Gastrocnemius medialis (tissue), 4 donors: Measurements from ENCODE around the gene MBD3L5. TPM values are rescaled to one million over a fixed set of nuclear protein-coding genes. Genes with fewer than 3 reads are reported as not detected.
"Not testable (repeated sequence)": the region's sequence is repeated elsewhere in the genome, so short reads cannot be mapped to it uniquely, and the experiment has no call there.

Experiments used
- ATAC-seq, 2 donors: fragments of 150-250 bp; one replicate each; pipeline ENCODE4 v1.9.1; 2016
- DNase-seq, 2 donors: peaks; one replicate each; pipeline ENCODE4 v3.0.0-alpha.2; 2019
- H3K27ac ChIP-seq, 4 donors: fragments of 200-600 bp; sonication (generic); 1 replicate in 1 of 4; 2 replicates in 3 of 4; pipeline ENCODE4 v1.5.1; 2016 to 2018; ENCODE audit warnings: mild to moderate bottlenecking in 2 of 4, moderate library complexity in 1 of 4
- H3K27me3 ChIP-seq, 3 donors: fragments of 200-600 bp; sonication (generic) in 2 of 3; 1 replicate in 1 of 3; 2 replicates in 2 of 3; pipeline versions ENCODE4 v1.5.1 to v1.6.0; 2016 to 2019; ENCODE audit warnings: mild to moderate bottlenecking in 1 of 3, moderate library complexity in 1 of 3
- H3K36me3 ChIP-seq, 2 donors: fragments of 200-600 bp; sonication (generic) in 1 of 2; one replicate each; pipeline ENCODE4 v1.5.1; 2017 to 2018
- H3K4me1 ChIP-seq, 2 donors: fragments of 200-600 bp; sonication (generic) in 1 of 2; one replicate each; pipeline ENCODE4 v1.5.1; 2016 to 2017; ENCODE audit warnings: mild to moderate bottlenecking in 2 of 2
- H3K4me3 ChIP-seq, 4 donors: fragments of 200-600 bp; sonication (generic) in 3 of 4; 1 replicate in 1 of 4; 2 replicates in 3 of 4; pipeline ENCODE4 v1.5.1; 2016 to 2019; ENCODE audit warnings: mild to moderate bottlenecking in 2 of 4
- H3K9me3 ChIP-seq, 3 donors: fragments of 200-600 bp; sonication (generic) in 2 of 3; 1 replicate in 1 of 3; 2 replicates in 2 of 3; pipeline ENCODE4 v1.5.1; 2016 to 2019
- POLR2A ChIP-seq, 2 donors: fragments of 450-650 bp; IDR thresholded peaks; one replicate each; pipeline ENCODE4 v1.6.1; 2017; ENCODE audit warnings: antibody characterized with exemption in 2 of 2, mild to moderate bottlenecking in 2 of 2, moderate library complexity in 2 of 2
- in situ Hi-C, 4 donors: fragments of 200-750 bp; cut with MboI; loops; one replicate each; pipeline versions ENCODE4 v1.15.0 to v1.8.0; 2017; ENCODE audit warnings: low sequenced_read_pairs in 4 of 4
- intact Hi-C: fragments of 100-400 bp; cut with DNase I; formaldehyde crosslinking; loops from one replicate; pipeline ENCODE4 v1.15.1; 2023; ENCODE audit warnings: low total_unique reads
- total RNA-seq, 4 donors: library from RNA; depleted of rRNA; stranded (reverse); fragments of >200 nt; gene quantifications; one replicate each; pipeline versions ENCODE4 v1.1.0 to v1.2.3, GENCODE V29; 2016
- TF ChIP-seq, protein P1 (sequence below), 5 experiments: fragments of 450-650 bp in 3 of 5; fragments of 200-600 bp in 2 of 5; sonication (generic) in 2 of 5; IDR thresholded peaks in 4 of 5; conservative IDR thresholded peaks in 1 of 5; 1 replicate in 4 of 5; 2 replicates in 1 of 5; pipeline ENCODE4 v1.5.1; 2016 to 2019; ENCODE audit warnings: antibody characterized with exemption in 5 of 5, mild to moderate bottlenecking in 3 of 5, moderate library complexity in 3 of 5

Gene MBD3L5
- not detected for total RNA-seq

DNA sequence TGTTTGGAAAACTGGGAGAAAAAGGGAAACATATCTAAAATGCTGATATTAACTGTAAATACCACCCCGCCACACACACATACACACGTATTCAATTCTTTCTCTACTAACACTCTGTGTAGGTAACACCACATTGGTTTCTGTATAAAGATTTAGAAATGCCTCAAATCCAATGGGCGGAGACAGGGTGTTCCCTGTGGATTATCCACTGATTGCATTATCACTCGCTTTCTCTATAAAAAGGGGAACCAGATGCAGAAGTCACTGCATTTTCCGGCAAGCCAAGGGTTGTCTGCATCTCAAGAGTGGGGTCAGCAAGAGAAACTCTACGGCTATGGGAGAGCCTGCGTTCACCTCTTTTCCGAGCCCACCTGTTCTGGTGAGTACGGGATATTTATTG lies at the start of gene MBD3L5:
Gene MBD3L5, plus strand, starts transcription at position 301 of the 400 bp plus-strand sequence. Its CDS starts 34 bp downstream, at position 335.
- intact Hi-C loops, DNase-seq, H3K4me1 ChIP-seq, H3K36me3 ChIP-seq, H3K27ac ChIP-seq, in situ Hi-C loops, H3K27me3 ChIP-seq, ATAC-seq, H3K9me3 ChIP-seq, H3K4me3 ChIP-seq: not testable (repeated sequence)

DNA sequence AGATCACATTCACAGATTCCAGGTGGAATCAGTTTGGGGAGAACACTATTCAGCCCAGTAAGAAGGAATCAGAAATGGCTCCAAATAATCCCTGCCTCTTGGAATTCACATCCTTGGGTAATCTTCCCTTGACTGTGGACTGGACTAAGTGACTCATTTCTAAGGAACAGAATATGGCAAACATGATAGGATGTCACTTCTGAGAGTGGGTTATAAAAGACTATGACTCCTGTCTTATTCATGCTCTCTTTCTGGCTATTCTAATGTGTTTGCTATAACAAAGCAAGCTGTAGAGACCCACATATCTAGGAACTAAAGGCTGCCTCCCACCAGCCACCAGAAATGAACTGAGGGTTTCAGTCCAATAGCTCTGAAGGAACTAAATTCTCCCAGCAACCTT lies 46.9 kb upstream of the MBD3L5 start:
- ATAC-seq, result no peak
- Histone ChIP-seq H3K27me3 (no peaks in the 10 kb centered on the region), H3K27ac (no peak overlapping the region), H3K36me3 (no peaks in the 10 kb centered on the region), H3K9me3 (peaks cover 0 to 13% (median 0%) of the 10 kb centered on the region in 3 donors), H3K4me1 (no peaks in the 10 kb centered on the region), H3K4me3 (no peak overlapping the region)
- no peak for TF ChIP-seq POLR2A (IDR thresholded peaks at IDR 0.05)
- TF ChIP-seq, protein P1, sequence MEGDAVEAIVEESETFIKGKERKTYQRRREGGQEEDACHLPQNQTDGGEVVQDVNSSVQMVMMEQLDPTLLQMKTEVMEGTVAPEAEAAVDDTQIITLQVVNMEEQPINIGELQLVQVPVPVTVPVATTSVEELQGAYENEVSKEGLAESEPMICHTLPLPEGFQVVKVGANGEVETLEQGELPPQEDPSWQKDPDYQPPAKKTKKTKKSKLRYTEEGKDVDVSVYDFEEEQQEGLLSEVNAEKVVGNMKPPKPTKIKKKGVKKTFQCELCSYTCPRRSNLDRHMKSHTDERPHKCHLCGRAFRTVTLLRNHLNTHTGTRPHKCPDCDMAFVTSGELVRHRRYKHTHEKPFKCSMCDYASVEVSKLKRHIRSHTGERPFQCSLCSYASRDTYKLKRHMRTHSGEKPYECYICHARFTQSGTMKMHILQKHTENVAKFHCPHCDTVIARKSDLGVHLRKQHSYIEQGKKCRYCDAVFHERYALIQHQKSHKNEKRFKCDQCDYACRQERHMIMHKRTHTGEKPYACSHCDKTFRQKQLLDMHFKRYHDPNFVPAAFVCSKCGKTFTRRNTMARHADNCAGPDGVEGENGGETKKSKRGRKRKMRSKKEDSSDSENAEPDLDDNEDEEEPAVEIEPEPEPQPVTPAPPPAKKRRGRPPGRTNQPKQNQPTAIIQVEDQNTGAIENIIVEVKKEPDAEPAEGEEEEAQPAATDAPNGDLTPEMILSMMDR (IDR thresholded peaks at IDR 0.05 in 4 of 5, conservative IDR thresholded peaks at IDR 0.05 in 1 of 5), result no peak
- no peak for DNase-seq
- intact Hi-C loops (no loop called here), in situ Hi-C loops (no loop called here)

DNA sequence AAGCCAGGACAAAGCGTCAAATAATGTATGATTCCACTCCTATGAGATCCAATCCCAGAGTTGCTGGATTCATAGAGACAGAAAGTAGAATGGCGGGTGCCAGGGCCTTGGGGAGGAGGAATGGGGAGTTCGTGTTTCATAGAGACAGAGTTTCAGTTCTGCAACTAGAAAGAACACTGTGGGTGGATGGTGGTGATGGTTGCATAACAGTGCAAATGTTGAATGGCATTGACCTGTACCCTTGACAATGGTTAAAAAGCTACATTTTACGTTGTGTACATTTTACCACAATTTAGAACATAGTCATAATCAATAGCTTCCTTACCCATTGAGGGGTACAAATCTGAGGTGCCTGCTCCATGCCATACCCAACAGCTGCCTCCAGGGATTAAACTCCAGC lies 42.5 kb upstream of the MBD3L5 start:
- Histone ChIP-seq H3K27ac (no peak overlapping the region), H3K36me3 (no peaks in the 10 kb centered on the region), H3K27me3 (no peaks in the 10 kb centered on the region), H3K4me1 (no peaks in the 10 kb centered on the region), H3K9me3 (peaks cover 0 to 9% (median 0%) of the 10 kb centered on the region in 3 donors), H3K4me3 (no peak overlapping the region)
- no peak for ATAC-seq
- in situ Hi-C loops, result no loop called here
- no peak for DNase-seq
- intact Hi-C loops, result no loop called here
- no peak for TF ChIP-seq POLR2A (IDR thresholded peaks at IDR 0.05)
- TF ChIP-seq, protein P1 (IDR thresholded peaks at IDR 0.05 in 4 of 5, conservative IDR thresholded peaks at IDR 0.05 in 1 of 5), result no peak

DNA sequence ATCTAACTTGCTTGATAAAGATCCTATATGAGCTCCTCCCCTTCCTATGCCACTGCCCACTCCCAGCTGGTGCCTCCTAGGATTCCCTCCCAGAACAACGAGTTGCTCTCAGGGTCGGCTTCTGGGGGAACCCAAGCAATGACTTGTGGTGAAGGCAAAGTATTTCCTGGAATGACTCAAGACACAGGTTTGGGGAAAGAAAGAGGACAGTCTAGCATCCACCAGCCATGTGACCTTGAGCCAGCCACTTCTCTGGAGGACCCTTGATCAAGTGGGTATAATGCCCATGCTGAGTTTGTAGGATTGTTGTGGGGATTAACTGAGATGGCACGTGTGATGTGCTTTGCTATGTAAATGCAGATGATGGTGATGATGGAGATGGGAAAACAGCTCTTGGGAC lies 42.1 kb upstream of the MBD3L5 start:
- in situ Hi-C loops (no loop called here), intact Hi-C loops (no loop called here)
- Histone ChIP-seq H3K4me1 (no peaks in the 10 kb centered on the region), H3K4me3 (no peak overlapping the region), H3K36me3 (no peaks in the 10 kb centered on the region), H3K27me3 (no peaks in the 10 kb centered on the region), H3K9me3 (peaks cover 0 to 9% (median 0%) of the 10 kb centered on the region in 3 donors), H3K27ac (no peak overlapping the region)
- no peak for ATAC-seq
- DNase-seq, result no peak
- no peak for TF ChIP-seq POLR2A (IDR thresholded peaks at IDR 0.05)
- TF ChIP-seq, protein P1 (IDR thresholded peaks at IDR 0.05 in 4 of 5, conservative IDR thresholded peaks at IDR 0.05 in 1 of 5), result no peak

DNA sequence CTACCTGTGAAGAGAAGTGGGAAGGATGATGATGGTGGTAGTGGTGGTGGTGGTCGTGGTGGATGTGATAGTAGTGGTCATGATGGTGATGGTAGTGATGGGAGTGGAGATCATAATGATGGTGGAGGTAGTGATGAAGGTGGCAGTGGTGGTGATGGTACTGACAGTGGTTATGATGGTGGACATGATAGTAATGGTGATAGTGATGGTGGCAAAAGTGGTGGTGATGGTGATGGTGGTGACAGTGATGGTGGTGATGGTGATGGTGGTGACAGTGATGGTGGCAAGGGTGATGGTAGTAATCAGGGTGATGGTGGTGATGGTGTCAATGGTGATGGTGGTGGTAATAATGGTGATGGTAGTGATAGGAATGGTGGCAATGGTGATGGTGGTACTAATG lies 35.3 kb upstream of the MBD3L5 start:
- no peak for ATAC-seq

More for the DNA sequence above, 35.3 kb upstream of the MBD3L5 start:
- no peaks in the 10 kb centered on the region for H3K36me3 ChIP-seq
- H3K27me3 ChIP-seq, result no peaks in the 10 kb centered on the region
- DNase-seq, result no peak
- intact Hi-C loops, result no loop called here
- H3K4me3 ChIP-seq, result no peak overlapping the region
- H3K4me1 ChIP-seq, result no peaks in the 10 kb centered on the region
- in situ Hi-C loops, result no loop called here
- TF ChIP-seq, protein P1 (IDR thresholded peaks at IDR 0.05 in 4 of 5, conservative IDR thresholded peaks at IDR 0.05 in 1 of 5), result no peak
- no peak for TF ChIP-seq POLR2A (IDR thresholded peaks at IDR 0.05)
- H3K27ac ChIP-seq, result no peak overlapping the region
- no peaks in the 10 kb centered on the region for H3K9me3 ChIP-seq
